Astrocyte of the cerebellum (primary cell): ENCODE data around the gene CASP8AP2.
A peak's percentile ranks its signal among the peaks of the same experiment; 100 is the strongest.
"Not testable (repeated sequence)": the region's sequence is repeated elsewhere in the genome, so short reads cannot be mapped to it uniquely, and the experiment has no call there.

Experiments used
- DNase-seq: peaks from one replicate; pipeline ENCODE4 v3.0.0-alpha.2; 2011; ENCODE audit warnings: low read depth
- H3K4me3 ChIP-seq: 2 replicates; pipeline ENCODE4 v1.5.1; 2011; ENCODE audit warnings: mild to moderate bottlenecking, low read depth, low read length, moderate library complexity
- in situ Hi-C: cut with HindIII; loops from 2 replicates; pipeline ENCODE4 v1.10.0; 2017; ENCODE audit warnings: low sequenced_read_pairs
- TF ChIP-seq, protein P1 (sequence below): IDR thresholded peaks from 2 replicates; pipeline ENCODE4 v1.5.1; 2012; ENCODE audit warnings: low read length, low read depth, moderate library complexity, mild to moderate bottlenecking; ENCODE audit errors: missing control alignments

CASP8AP2 gene

DNA sequence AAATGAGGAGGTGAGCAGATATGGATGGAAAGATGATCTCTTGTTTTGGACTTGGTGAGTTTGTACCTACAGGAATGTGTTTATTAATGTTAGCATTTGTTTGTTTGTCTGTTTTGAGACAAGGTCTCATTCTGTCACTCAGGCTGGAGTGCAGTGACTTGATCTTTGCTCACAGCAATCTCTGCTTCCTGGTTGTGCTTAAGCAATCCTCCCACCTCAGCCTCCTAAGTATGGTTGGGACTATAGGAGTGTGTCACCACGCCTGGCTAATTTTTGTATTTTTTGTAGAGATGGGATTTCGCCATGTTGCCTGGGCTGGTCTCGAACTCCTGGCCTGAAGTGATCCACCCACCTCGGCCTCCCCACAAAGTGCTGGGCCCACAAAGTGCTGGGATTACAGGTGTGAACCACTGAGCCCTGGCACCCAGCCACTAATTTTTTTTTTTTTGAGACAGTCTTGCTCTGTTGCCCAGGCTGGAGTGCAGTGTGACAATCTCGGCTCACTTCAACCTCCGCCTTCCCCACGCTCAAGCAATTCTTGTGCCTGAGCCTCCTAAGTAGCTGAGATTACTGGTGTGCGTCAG, 7.1 kb downstream of the CASP8AP2 start:
- DNase-seq: no peak
- TF ChIP-seq, protein P1, sequence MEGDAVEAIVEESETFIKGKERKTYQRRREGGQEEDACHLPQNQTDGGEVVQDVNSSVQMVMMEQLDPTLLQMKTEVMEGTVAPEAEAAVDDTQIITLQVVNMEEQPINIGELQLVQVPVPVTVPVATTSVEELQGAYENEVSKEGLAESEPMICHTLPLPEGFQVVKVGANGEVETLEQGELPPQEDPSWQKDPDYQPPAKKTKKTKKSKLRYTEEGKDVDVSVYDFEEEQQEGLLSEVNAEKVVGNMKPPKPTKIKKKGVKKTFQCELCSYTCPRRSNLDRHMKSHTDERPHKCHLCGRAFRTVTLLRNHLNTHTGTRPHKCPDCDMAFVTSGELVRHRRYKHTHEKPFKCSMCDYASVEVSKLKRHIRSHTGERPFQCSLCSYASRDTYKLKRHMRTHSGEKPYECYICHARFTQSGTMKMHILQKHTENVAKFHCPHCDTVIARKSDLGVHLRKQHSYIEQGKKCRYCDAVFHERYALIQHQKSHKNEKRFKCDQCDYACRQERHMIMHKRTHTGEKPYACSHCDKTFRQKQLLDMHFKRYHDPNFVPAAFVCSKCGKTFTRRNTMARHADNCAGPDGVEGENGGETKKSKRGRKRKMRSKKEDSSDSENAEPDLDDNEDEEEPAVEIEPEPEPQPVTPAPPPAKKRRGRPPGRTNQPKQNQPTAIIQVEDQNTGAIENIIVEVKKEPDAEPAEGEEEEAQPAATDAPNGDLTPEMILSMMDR: no peak
- in situ Hi-C loops: no loop called here
- no peak overlapping the region for H3K4me3 ChIP-seq

DNA sequence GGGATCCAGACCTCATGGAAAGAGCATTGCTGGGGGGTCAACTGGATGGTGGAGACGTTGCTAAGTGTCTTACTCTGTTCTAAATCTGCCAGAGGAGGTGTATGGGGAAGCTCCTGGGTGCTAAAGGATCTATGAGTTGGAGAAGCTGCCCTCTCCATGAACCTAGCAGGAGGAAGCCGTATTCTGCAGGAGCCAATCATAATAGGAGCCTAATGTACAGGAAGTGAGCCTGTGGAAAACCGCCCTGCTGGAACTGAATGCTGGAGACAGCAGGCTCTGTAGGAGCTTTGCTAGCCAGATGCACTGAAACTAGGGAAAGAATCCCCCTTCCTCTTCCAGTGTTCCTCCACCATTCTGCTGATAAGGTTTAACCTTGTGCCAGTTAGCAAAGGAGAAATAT, 10.9 kb downstream of the CASP8AP2 start:
- DNase-seq: no peak
- H3K4me3 ChIP-seq: no peak overlapping the region
- TF ChIP-seq, protein P1: no peak
- in situ Hi-C loops: no loop called here

DNA sequence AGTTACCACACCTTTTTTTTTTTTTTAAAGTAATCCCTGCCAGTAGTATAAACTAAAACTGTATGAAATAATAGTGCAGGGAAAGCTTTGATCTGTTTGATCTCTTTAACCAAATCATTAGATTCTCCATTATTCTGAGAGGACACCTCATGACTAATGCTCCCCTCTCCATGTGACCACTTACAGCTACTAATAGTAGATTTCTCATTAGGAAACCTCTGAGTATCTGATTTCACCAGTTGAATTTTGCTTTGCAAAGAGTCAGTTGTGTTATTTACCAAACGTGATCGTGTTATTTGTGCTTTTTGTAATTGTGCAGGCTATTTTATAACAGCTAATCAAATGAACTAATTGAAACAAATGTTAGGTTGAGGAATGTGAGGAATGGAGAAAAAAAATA, 12.5 kb downstream of the CASP8AP2 start:
- in situ Hi-C loops: no loop called here
- TF ChIP-seq, protein P1: no peak
- H3K4me3 ChIP-seq: no peak overlapping the region
- no peak for DNase-seq

DNA sequence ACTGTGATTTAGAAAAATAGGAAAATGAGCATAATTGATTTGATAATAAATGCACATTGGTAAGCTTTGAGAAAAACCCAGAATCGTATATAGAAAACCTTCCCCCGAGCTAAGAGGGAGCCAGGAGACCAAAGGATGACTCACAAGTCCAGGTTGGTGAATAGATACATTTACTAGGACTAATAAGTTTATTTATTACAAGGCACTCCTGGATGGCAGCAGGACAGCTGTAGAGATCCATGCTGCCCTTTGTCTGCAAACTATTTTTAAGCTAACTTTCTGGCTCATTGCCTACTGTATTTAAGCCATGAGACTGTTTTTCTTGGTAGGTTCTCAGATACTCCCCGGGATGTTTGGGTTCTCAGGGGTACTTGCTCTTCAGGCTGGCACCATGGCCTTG, 13.4 kb downstream of the CASP8AP2 start:
- no peak for DNase-seq
- TF ChIP-seq, protein P1: no peak
- H3K4me3 ChIP-seq: no peak overlapping the region
- in situ Hi-C loops: no loop called here

DNA sequence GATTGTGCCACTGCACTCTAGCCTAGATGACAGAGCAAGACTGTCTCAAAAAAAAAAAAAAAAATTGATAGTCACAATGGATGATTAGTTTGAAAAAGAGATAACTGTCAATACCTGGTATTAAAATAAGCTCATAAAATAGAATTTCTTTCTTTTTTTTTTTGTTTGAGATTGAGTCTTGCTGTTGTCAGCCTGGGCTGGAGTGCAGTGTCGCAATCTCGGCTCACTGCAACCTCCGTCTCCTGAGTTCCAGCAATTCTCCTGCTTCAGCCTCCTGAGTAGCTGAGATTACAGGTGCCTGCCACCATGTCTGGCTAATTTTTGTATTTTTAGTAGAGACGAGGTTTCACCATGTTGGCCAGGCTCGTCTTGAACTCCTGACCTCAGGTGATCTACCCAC, 17.8 kb downstream of the CASP8AP2 start:
- in situ Hi-C loops, H3K4me3 ChIP-seq, DNase-seq: not testable (repeated sequence)

DNA sequence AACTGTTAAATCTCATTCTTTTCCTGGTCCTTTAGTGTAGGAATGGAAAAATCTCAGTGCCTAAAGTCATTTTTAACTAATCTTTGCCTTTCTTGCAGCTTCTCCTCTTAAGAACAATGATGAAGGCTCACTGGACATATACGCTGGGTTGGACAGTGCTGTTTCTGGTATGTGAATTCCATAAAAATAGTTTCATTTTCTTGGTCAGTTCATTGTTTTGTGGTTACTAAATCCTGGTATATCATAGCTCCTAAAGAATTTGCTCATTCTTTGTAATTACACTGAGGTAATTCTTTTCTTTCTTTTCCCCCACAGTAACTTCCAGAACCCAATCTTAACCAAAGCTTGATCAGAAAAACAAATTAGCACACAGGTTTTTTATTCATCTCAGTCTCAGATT, 23.4 kb downstream of the CASP8AP2 start:
- DNase-seq: peak; percentile 45
- in situ Hi-C loops: no loop called here
- no peak overlapping the region for H3K4me3 ChIP-seq
- TF ChIP-seq, protein P1: no peak

DNA sequence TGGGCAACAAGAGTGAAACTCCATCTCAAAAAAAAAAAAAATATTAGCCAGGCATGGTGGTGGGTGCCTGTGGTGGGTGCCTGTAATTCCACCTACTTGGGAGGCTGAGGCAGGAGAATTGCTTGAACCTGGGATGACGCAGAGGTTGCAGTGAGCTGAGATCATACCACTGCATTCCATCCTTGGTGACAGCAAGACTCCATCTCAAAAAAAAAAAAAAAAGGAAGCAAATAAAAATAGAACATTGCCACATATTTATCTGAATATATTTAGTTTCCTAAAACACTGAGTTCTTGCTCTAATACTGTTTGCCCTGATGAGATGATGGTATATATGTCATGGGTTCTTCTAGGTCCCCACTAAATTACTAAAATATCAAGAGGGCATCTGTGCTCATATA, 28.4 kb downstream of the CASP8AP2 start:
- H3K4me3 ChIP-seq: no peak overlapping the region
- no peak for DNase-seq
- TF ChIP-seq, protein P1: no peak
- in situ Hi-C loops: no loop called here
